PC-9 (cell line): Measurements from ENCODE around the gene CDK17.
A peak's percentile ranks its signal among the peaks of the same experiment; 100 is the strongest.

Experiments used
- CTCF ChIP-seq: fragments of 200-600 bp; sonication (generic); conservative IDR thresholded peaks from 2 replicates; pipeline ENCODE4 v1.6.1; 2017; ENCODE audit warnings: mixed run types, antibody characterized with exemption, mild to moderate bottlenecking, moderate library complexity
- EZH2 ChIP-seq: fragments of 200-600 bp; sonication (generic); IDR thresholded peaks from 2 replicates; pipeline ENCODE4 v1.8.0; 2017; ENCODE audit warnings: antibody characterized with exemption, low read depth

GRCh38 chr12:96401076-96401871 is 1.0 kb upstream of the CDK17 start:
- TF ChIP-seq CTCF (peak; percentile 72), EZH2 (no peak)
